ENCODE measurements around the gene CCL22.

DNA sequence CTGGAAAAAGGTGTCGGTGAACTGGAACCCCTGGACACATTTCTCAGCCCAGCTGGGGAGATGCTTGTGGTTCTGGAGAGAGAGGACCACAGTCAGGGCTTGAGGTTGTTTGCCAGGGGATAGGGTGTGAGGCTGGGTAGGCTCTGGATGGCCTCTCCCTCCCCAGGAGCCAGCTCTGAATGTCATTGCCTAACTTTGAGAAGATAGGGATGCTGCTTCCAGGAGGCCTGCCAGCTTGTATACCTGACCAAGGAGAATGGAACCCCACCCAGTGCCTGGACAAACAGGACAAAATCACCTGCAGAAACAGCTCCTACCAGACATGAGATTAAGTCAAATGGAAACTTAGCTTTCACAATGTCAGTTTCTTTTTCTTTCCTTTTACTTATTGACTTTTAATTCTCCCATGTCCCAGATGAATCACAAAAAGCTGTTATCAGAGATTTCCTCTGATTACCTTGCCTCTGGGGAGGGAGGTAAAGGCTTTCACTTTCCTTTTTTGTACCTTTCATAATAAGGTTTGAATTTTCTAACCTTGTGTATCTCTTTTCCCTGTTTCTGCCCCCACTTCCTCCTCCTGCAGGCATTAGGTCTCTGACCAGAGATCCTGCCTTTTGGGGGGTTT is 44.3 kb upstream of the CCL22 start:
- TF ChIP-seq TAF1 (IDR thresholded peaks at IDR 0.05; ENCODE audit: low read depth, low read length) (no peak), POU2F2 (IDR thresholded peaks at IDR 0.05; ENCODE audit: low read depth, low read length) (no peak)

Data from GM12891 (cell line).